HepG2 (cell line): ENCODE results near the gene TACC2. TPM values are rescaled to one million over a fixed set of nuclear protein-coding genes. Genes with fewer than 3 reads are reported as not detected.

Source experiments
- AFF4 ChIP-seq: sonication (generic); formaldehyde crosslinking; IDR thresholded peaks from 2 replicates; pipeline ENCODE4 v1.4.0; 2020; ENCODE audit warnings: missing genetic modification reagents
- ATF7-NPFF ChIP-seq: sonication (generic); formaldehyde crosslinking; IDR thresholded peaks from 2 replicates; pipeline ENCODE4 v1.8.1; 2023; ENCODE audit warnings: mild to moderate bottlenecking, low read depth, missing genetic modification reagents, moderate library complexity
- FIP1L1 ChIP-seq: fragments of 200-400 bp; formaldehyde crosslinking; IDR thresholded peaks from 2 replicates; pipeline ENCODE4 v1.6.1; 2018; ENCODE audit warnings: low read depth, mild to moderate bottlenecking, low read length, moderate library complexity, borderline replicate concordance; ENCODE audit not compliant: insufficient read depth
- FOSL2 ChIP-seq: sonication (generic); formaldehyde crosslinking; IDR thresholded peaks from 2 replicates; pipeline ENCODE4 v1.4.0; 2020; ENCODE audit warnings: missing genetic modification reagents
- HIVEP1 ChIP-seq: sonication (generic); formaldehyde crosslinking; IDR thresholded peaks from 2 replicates; pipeline ENCODE4 v1.4.0; 2020; ENCODE audit warnings: mild to moderate bottlenecking, missing genetic modification reagents
- HNRNPLL ChIP-seq: fragments of 200-400 bp; formaldehyde crosslinking; IDR thresholded peaks from 2 replicates; pipeline ENCODE4 v1.6.1; 2017; ENCODE audit warnings: mild to moderate bottlenecking, low read depth, low read length; ENCODE audit not compliant: poor library complexity, severe bottlenecking
- MAFK ChIP-seq, 2 experiments: IDR thresholded peaks in 1 of 2; conservative IDR thresholded peaks in 1 of 2; 2 replicates each; pipeline ENCODE4 v1.6.1; 2011; ENCODE audit warnings: improper control_type of control experiment in 2 of 2, low read length in 2 of 2
- NCOA1 ChIP-seq: sonication (generic); formaldehyde crosslinking; IDR thresholded peaks from 2 replicates; pipeline ENCODE4 v1.9.0; 2021; ENCODE audit warnings: missing genetic modification reagents
- PRDM4 ChIP-seq: sonication (generic); formaldehyde crosslinking; IDR thresholded peaks from 2 replicates; pipeline ENCODE4 v1.9.0; 2021; ENCODE audit warnings: missing genetic modification reagents, borderline replicate concordance
- RELA ChIP-seq: sonication (generic); formaldehyde crosslinking; IDR thresholded peaks from 2 replicates; pipeline ENCODE4 v1.4.0; 2020; ENCODE audit warnings: missing genetic modification reagents
- RFX1 ChIP-seq: fragments of 450-650 bp; IDR thresholded peaks from 2 replicates; pipeline ENCODE4 v1.6.1; 2017
- UBTF ChIP-seq: sonication (generic); formaldehyde crosslinking; IDR thresholded peaks from 2 replicates; pipeline ENCODE4 v1.4.0; 2020; ENCODE audit warnings: mild to moderate bottlenecking, missing genetic modification reagents
- YEATS2 ChIP-seq: sonication (generic); formaldehyde crosslinking; IDR thresholded peaks from 2 replicates; pipeline ENCODE4 v1.4.0; 2020; ENCODE audit warnings: missing genetic modification reagents, borderline replicate concordance
- ZEB1 ChIP-seq: IDR thresholded peaks from 2 replicates; pipeline ENCODE4 v1.6.1; 2012; ENCODE audit warnings: mild to moderate bottlenecking, low read depth, inconsistent platforms; ENCODE audit not compliant: insufficient replicate concordance
- ZFP36L1 ChIP-seq: sonication (generic); formaldehyde crosslinking; IDR thresholded peaks from 2 replicates; pipeline ENCODE4 v1.8.0; 2022; ENCODE audit warnings: mild to moderate bottlenecking, missing genetic modification reagents, moderate library complexity
- ZKSCAN5 ChIP-seq: sonication (generic); formaldehyde crosslinking; IDR thresholded peaks from 2 replicates; pipeline ENCODE4 v1.5.1; 2020; ENCODE audit warnings: mild to moderate bottlenecking, missing genetic modification reagents
- ZNF180 ChIP-seq: sonication (generic); formaldehyde crosslinking; IDR thresholded peaks from 2 replicates; pipeline ENCODE4 v1.4.0; 2020; ENCODE audit warnings: low read depth, missing genetic modification reagents, borderline replicate concordance
- ZNF251 ChIP-seq: sonication (generic); formaldehyde crosslinking; IDR thresholded peaks from 2 replicates; pipeline ENCODE4 v1.9.0; 2021; ENCODE audit warnings: mild to moderate bottlenecking, missing genetic modification reagents
- ZNF563 ChIP-seq: sonication (generic); formaldehyde crosslinking; IDR thresholded peaks from 2 replicates; pipeline ENCODE4 v1.8.0; 2022; ENCODE audit warnings: mild to moderate bottlenecking, moderate library complexity, missing genetic modification reagents
- ZNF619 ChIP-seq: sonication (generic); formaldehyde crosslinking; IDR thresholded peaks from 2 replicates; pipeline ENCODE4 v1.4.0; 2020; ENCODE audit warnings: mild to moderate bottlenecking, missing genetic modification reagents
- ZNF775 ChIP-seq: sonication (generic); formaldehyde crosslinking; IDR thresholded peaks from 2 replicates; pipeline ENCODE4 v1.4.0; 2020; ENCODE audit warnings: missing genetic modification reagents, mild to moderate bottlenecking, moderate library complexity, borderline replicate concordance
- polyA plus RNA-seq, 8 experiments: library from polyadenylated mRNA; depleted of rRNA in 3 of 8; stranded (reverse) in 7 of 8; unstranded in 1 of 8; fragments of >200 nt; fragmentation: Illumina TruSeq in 4 of 8; extraction: Trizol in 4 of 8; gene quantifications; 2 replicates each; pipeline versions ENCODE4 v1.2.1 to v1.2.3, GENCODE V29; 2011 to 2016; ENCODE audit warnings: low read depth in 4 of 8, missing spikeins in 1 of 8, mixed read lengths in 1 of 8; ENCODE audit not compliant: insufficient read depth in 1 of 8
- total RNA-seq, 5 experiments: library from RNA; depleted of rRNA; stranded (reverse); fragments of >200 nt; fragmentation: Illumina TruSeq; extraction: Trizol; gene quantifications; 2 replicates each; pipeline ENCODE4 v1.2.3, GENCODE V29; 2016; ENCODE audit warnings: low read depth in 1 of 5

TACC2 gene
- total and polyA plus RNA-seq, 2 of the 13 experiments (the other 11 are each of a cell fraction or from before 2014, with no cell fraction given): 11.8 to 16.0 TPM

GRCh38 chr10:121974019-121974534, 14.9 kb upstream of the TACC2 start (continued):
- TF ChIP-seq FIP1L1 (no peak), ZEB1 (no peak), PRDM4 (CRISPR knock-in tag) (no peak), HIVEP1 (CRISPR knock-in tag) (no peak; the same call in 1 of the 2 replicates), ZKSCAN5 (CRISPR knock-in tag) (no peak), RFX1 (no peak), MAFK (conservative IDR thresholded peaks at IDR 0.05 in 1 of 2, IDR thresholded peaks at IDR 0.05 in 1 of 2; ENCODE audit: low read length in 2 of 2) (no peak), UBTF (CRISPR knock-in tag) (no peak), HNRNPLL (no peak), YEATS2 (CRISPR knock-in tag) (no peak), ZNF563 (no peak), FOSL2 (CRISPR knock-in tag) (peak; percentile 18; the same call in 1 of the 2 replicates), NCOA1 (CRISPR knock-in tag) (no peak), ATF7-NPFF (CRISPR knock-in tag) (no peak), ZFP36L1 (CRISPR knock-in tag) (peak; percentile 26; the same call in 1 of the 2 replicates), AFF4 (CRISPR knock-in tag) (no peak), ZNF251 (CRISPR knock-in tag) (no peak), ZNF180 (CRISPR knock-in tag) (no peak), ZNF775 (CRISPR knock-in tag) (no peak), ZNF619 (0 out of 2 replicates have a peak, but pooled peaks have one; percentile 38), RELA (no peak)
